Measurements from ENCODE around the gene HIVEP1. TPM values are rescaled to one million over a fixed set of nuclear protein-coding genes. Genes with fewer than 3 reads are reported as not detected.

HIVEP1 gene
- total RNA-seq, 1 donor from 2014 or later = 15.2 TPM

- no peak for DNase-seq (ENCODE audit: low spot score)
Observed at GRCh38 chr6:12116264-12116800, 104.2 kb downstream of the HIVEP1 start.

- no peak for DNase-seq (ENCODE audit: low spot score)
Observed at GRCh38 chr6:12116978-12117377, 104.9 kb downstream of the HIVEP1 start.

- no peak for DNase-seq (ENCODE audit: low spot score)
Observed at GRCh38 chr6:12118607-12119006, 106.5 kb downstream of the HIVEP1 start.

GRCh38 chr6:12119085-12119588 is 107.0 kb downstream of the HIVEP1 start:
- DNase-seq (ENCODE audit: low spot score) = no peak

GRCh38 chr6:12125396-12125795 is 113.3 kb downstream of the HIVEP1 start:
- DNase-seq (ENCODE audit: low spot score) = no peak

GRCh38 chr6:12126051-12126450 is 113.9 kb downstream of the HIVEP1 start:
- DNase-seq (ENCODE audit: low spot score) = no peak

GRCh38 chr6:12129523-12129922 is 117.4 kb downstream of the HIVEP1 start:
- DNase-seq (ENCODE audit: low spot score) = no peak

GRCh38 chr6:12132351-12133222 is 120.5 kb downstream of the HIVEP1 start:
- DNase-seq (ENCODE audit: low spot score) = no peak

GRCh38 chr6:12134581-12134980 is 122.5 kb downstream of the HIVEP1 start:
- DNase-seq (ENCODE audit: low spot score) = no peak

- no peak for DNase-seq (ENCODE audit: low spot score)
Observed at GRCh38 chr6:12134991-12135390, 122.9 kb downstream of the HIVEP1 start.

GRCh38 chr6:12136905-12137304 is 124.8 kb downstream of the HIVEP1 start:
- DNase-seq (ENCODE audit: low spot score) = no peak

GRCh38 chr6:12137480-12137879 is 125.4 kb downstream of the HIVEP1 start:
- peak; percentile 58 for DNase-seq (ENCODE audit: low spot score)

- DNase-seq (ENCODE audit: low spot score) = no peak
Observed at GRCh38 chr6:12138381-12138780, 126.3 kb downstream of the HIVEP1 start.

- no peak for DNase-seq (ENCODE audit: low spot score)
Observed at GRCh38 chr6:12138936-12139335, 126.8 kb downstream of the HIVEP1 start.

GRCh38 chr6:12147557-12148316 is 135.6 kb downstream of the HIVEP1 start:
- no peak for DNase-seq (ENCODE audit: low spot score)

GRCh38 chr6:12148317-12148801 is 136.2 kb downstream of the HIVEP1 start:
- no peak for DNase-seq (ENCODE audit: low spot score)

GRCh38 chr6:12148841-12149240 is 136.7 kb downstream of the HIVEP1 start:
- DNase-seq (ENCODE audit: low spot score) = no peak

GRCh38 chr6:12149944-12150510 is 137.9 kb downstream of the HIVEP1 start:
- no peak for DNase-seq (ENCODE audit: low spot score)

- no peak for DNase-seq (ENCODE audit: low spot score)
Observed at GRCh38 chr6:12150812-12151432, 138.8 kb downstream of the HIVEP1 start.

- DNase-seq (ENCODE audit: low spot score) = no peak
Observed at GRCh38 chr6:12151433-12151820, 139.3 kb downstream of the HIVEP1 start.
